ENCODE measurements around the gene KIF20B. TPM values are rescaled to one million over a fixed set of nuclear protein-coding genes. Genes with fewer than 3 reads are reported as not detected.

KIF20B gene, protein sequence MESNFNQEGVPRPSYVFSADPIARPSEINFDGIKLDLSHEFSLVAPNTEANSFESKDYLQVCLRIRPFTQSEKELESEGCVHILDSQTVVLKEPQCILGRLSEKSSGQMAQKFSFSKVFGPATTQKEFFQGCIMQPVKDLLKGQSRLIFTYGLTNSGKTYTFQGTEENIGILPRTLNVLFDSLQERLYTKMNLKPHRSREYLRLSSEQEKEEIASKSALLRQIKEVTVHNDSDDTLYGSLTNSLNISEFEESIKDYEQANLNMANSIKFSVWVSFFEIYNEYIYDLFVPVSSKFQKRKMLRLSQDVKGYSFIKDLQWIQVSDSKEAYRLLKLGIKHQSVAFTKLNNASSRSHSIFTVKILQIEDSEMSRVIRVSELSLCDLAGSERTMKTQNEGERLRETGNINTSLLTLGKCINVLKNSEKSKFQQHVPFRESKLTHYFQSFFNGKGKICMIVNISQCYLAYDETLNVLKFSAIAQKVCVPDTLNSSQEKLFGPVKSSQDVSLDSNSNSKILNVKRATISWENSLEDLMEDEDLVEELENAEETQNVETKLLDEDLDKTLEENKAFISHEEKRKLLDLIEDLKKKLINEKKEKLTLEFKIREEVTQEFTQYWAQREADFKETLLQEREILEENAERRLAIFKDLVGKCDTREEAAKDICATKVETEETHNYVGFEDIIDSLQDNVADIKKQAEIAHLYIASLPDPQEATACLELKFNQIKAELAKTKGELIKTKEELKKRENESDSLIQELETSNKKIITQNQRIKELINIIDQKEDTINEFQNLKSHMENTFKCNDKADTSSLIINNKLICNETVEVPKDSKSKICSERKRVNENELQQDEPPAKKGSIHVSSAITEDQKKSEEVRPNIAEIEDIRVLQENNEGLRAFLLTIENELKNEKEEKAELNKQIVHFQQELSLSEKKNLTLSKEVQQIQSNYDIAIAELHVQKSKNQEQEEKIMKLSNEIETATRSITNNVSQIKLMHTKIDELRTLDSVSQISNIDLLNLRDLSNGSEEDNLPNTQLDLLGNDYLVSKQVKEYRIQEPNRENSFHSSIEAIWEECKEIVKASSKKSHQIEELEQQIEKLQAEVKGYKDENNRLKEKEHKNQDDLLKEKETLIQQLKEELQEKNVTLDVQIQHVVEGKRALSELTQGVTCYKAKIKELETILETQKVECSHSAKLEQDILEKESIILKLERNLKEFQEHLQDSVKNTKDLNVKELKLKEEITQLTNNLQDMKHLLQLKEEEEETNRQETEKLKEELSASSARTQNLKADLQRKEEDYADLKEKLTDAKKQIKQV (N-terminal part only)
- total RNA-seq (10 to 100 TPM in 1 of 2 donors, 1 to 10 TPM in 1; 5.7 to 10.2 TPM), polyA plus RNA-seq (1 to 10 TPM; 1.1 to 1.2 TPM)
- long read RNA-seq, donor 1: 0 reads
- long read RNA-seq, donor 2: 0 reads
- long read RNA-seq, donor 3: 0 reads
- long read RNA-seq, donor 4: 0 reads
- long read RNA-seq, donor 5: 0 reads

- H3K9me3 ChIP-seq (ENCODE audit: control insufficient read depth in 4 of 4, insufficient read depth in 3 of 4, low read length in 3 of 4): no peaks in the 10 kb centered on the region
- H3K4me1 ChIP-seq (ENCODE audit: control insufficient read depth in 5 of 5, insufficient read depth in 5 of 5, low read length in 5 of 5): peaks cover 2 to 15% (median 9%) of the 10 kb centered on the region in 5 donors
- peak; percentile 100 for ATAC-seq (ENCODE audit: insufficient read depth, low FRiP score)
- 0% methylated on average over 48 of the region's 48 CpGs for WGBS, 2 donors
- DNase-seq: peak; percentile 98
- H3K27me3 ChIP-seq (ENCODE audit: control insufficient read depth in 3 of 3, insufficient read depth in 3 of 3, low read length in 2 of 3): no peaks in the 10 kb centered on the region
- TF ChIP-seq CTCF (IDR thresholded peaks at IDR 0.05; ENCODE audit: control extremely low read depth, extremely low read depth): no peak
- H3K36me3 ChIP-seq (ENCODE audit: control insufficient read depth in 4 of 4, insufficient read depth in 4 of 4, low read length in 4 of 4): peaks cover 0 to 3% (median 0%) of the 10 kb centered on the region in 4 donors
- peak within 1 kb of the TSS; percentile 73 to 95 for H3K27ac ChIP-seq (ENCODE audit: low read depth in 1 of 2, low read length in 1 of 2)
- peak within 1 kb of the TSS; percentile 73 for H3K4me3 ChIP-seq
- peak within 1 kb of the TSS; percentile 83 to 94 for H3K9ac ChIP-seq (ENCODE audit: insufficient read depth in 1 of 2, low read length in 2 of 2)
These were observed at the start of gene KIF20B for GRCh38 chr10:89701242-89702120. KIF20B (plus strand) TSS chr10:89701590; CDS start chr10:89705295, 3,705 bp downstream.

DNA sequence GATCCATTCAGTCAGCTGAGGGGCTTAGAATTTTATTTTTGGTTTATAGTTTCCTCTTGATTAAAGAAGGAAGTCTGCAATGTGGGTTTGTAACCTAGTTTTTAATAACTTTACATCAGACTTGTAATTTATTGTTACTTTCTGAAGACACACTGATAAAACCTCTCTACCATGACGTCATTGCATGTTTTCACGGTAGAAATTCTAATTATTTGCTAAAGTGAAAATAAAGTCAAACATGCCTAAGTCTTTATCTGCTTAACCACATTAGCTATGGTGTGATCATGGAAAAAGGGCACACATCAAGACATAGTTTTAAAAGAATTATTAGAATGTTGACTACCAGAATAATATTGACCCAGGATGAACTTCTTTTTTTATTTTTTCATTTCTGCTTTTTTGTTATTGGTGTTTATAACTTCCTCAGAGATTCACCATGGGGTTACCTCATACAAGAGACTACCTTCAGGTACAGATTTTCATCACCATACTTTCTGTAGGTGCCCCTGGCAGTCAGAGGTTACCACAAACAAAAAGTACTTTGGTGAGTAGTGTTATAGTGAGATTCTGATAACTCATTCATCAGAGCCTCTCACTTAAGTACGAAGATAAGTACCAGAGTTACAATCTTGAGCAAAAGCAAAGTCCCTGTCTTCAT is 49.3 kb upstream of the KIF20B start:
- peaks cover 0 to 8% (median 5%) of the 10 kb centered on the region in 5 donors for H3K4me1 ChIP-seq (ENCODE audit: control insufficient read depth in 5 of 5, insufficient read depth in 5 of 5, low read length in 5 of 5)
- no peaks in the 10 kb centered on the region for H3K27me3 ChIP-seq (ENCODE audit: control insufficient read depth in 3 of 3, insufficient read depth in 3 of 3, low read length in 2 of 3)
- no peaks in the 10 kb centered on the region for H3K36me3 ChIP-seq (ENCODE audit: control insufficient read depth in 4 of 4, insufficient read depth in 4 of 4, low read length in 4 of 4)
- H3K27ac ChIP-seq (ENCODE audit: low read depth in 1 of 2, low read length in 1 of 2): no peak overlapping the region
- no peak for ATAC-seq (ENCODE audit: insufficient read depth, low FRiP score)
- TF ChIP-seq CTCF (IDR thresholded peaks at IDR 0.05; ENCODE audit: control extremely low read depth, extremely low read depth): no peak
- H3K9ac ChIP-seq (ENCODE audit: insufficient read depth in 1 of 2, low read length in 2 of 2): no peak overlapping the region
- WGBS, 2 donors: 44 to 54% methylated on average over 3 of the region's 3 CpGs
- DNase-seq: no peak
- peaks cover 0 to 3% (median 0%) of the 10 kb centered on the region in 4 donors for H3K9me3 ChIP-seq (ENCODE audit: control insufficient read depth in 4 of 4, insufficient read depth in 3 of 4, low read length in 3 of 4)
- no peak overlapping the region for H3K4me3 ChIP-seq

All from lung (tissue), 16 donors.